Hepatic stellate cell (primary cell): ENCODE measurements around the gene CYS1.
A peak's percentile ranks its signal among the peaks of the same experiment; 100 is the strongest.

Source experiments
- DNase-seq: peaks from one replicate; pipeline ENCODE4 v3.0.0; 2011; ENCODE audit warnings: low spot score

The CYS1 gene

GRCh38 chr2:10071595-10071994 is 8.6 kb downstream of the CYS1 start:
- DNase-seq, result no peak

DNA sequence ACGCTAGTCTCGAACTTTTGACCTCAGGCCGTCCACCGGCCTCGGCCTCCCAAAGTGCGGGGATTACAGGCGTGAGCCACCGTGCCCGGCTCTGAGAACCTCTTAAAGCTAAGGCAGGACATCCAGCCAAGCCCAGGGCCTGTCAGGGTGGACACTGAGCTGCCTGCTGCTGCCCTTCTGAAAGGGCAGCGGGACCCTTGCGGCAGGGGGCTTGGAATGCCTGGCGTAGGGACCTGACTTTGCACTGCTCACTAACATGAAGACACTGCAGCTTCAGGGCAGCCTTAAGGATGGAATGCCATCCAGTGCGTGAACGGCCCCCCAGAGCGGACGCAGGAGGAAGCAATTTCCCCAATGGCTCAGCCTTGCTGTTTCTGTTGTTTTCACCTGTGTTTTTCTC is 9.0 kb downstream of the CYS1 start:
- DNase-seq, result no peak

GRCh38 chr2:10067881-10068280 is 12.3 kb downstream of the CYS1 start:
- no peak for DNase-seq

DNA sequence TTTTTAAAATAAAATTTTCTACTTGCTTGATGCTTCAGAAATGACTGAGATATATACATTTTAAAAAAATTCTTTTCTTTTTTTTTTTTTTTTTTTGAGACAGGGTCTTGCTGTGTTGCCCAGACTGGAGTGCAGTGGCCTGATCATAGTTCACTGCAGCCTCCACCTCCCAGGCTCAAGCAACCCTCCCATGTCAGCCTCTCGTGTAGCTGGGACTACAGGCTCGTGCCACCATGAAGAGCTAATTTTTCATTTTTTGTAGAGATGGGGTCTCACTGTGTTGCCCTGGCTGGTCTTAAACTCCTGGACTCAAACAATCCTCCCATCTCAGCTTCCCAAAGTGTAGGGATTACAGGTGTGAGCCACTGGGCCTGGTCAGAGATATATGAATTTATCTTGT is 12.9 kb downstream of the CYS1 start:
- no peak for DNase-seq

GRCh38 chr2:10065773-10066055 is 14.5 kb downstream of the CYS1 start:
- no peak for DNase-seq

DNA sequence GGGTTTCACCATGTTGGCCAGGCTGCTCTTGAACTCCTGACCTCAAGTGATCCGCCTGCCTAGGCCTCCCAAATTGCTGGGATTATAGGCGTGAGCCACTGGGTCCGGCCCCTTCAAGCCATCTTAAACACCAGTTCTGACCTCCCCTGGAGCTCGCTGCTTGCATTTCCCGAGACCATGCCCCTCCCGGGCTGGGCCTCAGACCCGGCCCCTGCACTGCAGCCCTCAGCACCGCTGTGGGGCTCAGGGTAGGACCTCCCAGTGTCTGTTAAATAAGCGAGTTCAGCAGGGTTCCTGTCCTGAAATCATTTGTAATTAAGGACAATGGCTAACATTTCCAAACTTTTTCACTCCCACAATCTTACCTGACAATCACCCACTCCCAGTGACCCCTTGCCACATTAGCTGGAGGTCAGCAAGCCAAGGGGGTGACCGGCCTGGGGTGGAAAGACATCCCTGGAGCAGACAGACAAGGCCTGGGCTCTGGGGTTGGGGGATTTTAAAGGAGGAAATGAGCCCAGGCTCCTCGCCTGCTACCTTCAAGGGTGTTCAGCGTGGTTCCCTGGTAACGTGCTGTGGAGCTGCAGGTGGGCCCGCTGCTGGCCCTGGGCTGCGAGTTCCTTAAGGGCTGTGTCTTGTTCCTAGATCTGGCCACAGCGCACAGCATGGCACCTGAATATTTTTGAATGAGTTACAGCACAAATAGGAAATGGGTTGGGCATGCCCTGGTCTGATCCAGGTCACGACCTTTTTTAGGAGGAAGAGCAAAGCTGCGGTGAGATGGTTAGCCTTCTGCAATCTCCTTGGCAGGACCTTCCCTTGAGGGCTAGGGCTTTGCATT is 15.1 kb downstream of the CYS1 start:
- DNase-seq, result no peak

DNA sequence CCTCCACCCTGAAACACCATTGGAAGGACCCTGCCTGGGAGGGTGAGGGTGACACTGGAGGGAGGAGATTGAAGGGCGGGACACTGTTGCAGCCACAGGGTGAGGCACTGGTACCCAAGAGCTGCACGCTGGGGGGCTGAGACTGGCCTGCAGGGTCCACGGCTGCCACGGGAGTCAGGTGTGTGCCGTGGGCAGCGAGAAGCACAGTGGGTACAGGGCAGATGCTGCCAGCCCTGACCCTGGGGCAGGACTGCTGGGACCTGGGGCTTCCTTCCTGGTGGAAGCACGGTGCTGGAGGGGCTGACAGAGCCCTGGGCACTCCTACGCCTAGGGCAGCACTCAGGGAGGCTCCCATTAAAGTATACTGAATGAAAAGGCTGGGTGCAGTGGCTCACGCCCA is 16.6 kb downstream of the CYS1 start:
- DNase-seq, result no peak

GRCh38 chr2:10062931-10063365 is 17.3 kb downstream of the CYS1 start:
- no peak for DNase-seq

GRCh38 chr2:10061221-10061925 is 18.8 kb downstream of the CYS1 start:
- DNase-seq, result no peak

GRCh38 chr2:10059552-10060335 is 20.5 kb downstream of the CYS1 start:
- DNase-seq, result no peak

DNA sequence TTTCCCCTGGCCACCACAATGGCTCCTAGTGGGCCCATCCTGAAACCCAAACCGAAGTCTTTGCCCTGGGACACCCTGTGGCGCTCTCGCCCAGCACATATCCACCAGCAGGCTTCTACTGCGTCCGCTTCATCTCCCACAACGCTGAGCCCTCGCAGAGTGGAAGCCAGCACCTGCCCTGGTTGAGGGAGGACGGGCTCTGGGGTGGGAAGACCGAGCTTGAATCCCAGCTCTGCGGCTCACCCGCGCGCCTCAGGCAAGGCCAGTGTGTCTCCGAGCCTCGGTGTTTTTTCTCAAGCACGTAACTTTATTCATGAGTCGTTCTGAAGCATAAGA is 21.2 kb downstream of the CYS1 start:
- DNase-seq, result no peak

DNA sequence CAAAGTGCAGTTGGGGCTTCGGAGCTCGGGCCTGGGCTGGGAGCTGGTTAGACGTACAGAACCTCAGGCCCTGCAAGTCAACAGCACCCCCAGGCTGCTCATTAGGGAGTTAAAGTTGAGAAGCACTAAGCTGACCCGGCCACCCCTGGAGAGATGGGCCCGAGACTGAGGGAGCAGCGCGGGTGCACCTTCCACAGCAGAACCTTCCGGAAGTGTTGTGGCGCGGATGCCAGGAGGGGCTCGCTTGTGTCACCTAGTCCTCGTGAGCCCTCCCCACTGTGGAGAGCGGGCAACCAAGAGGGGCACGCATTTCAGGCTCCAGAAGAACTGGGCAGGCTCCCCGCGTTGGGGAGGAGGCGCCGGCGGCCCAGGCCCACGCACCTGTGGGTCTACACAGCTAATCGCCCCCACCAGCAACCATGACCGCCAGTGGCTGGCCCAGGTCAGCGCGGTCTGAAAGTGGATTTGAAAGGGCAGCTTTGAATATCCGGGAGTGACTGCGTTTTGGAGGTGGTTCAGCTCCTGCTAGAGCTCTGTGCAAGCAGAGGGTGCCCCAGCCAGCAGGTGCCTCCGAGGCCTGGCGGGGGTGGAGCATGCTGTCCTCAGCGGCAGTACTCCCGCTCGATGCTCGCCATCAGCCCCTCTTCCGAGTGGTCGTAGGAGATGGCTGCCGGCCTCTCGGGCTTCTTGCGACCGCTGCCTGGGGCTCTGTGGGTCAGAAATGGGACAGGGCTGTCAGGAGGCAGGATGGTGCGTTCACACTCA is 21.8 kb downstream of the CYS1 start:
- DNase-seq, result no peak

DNA sequence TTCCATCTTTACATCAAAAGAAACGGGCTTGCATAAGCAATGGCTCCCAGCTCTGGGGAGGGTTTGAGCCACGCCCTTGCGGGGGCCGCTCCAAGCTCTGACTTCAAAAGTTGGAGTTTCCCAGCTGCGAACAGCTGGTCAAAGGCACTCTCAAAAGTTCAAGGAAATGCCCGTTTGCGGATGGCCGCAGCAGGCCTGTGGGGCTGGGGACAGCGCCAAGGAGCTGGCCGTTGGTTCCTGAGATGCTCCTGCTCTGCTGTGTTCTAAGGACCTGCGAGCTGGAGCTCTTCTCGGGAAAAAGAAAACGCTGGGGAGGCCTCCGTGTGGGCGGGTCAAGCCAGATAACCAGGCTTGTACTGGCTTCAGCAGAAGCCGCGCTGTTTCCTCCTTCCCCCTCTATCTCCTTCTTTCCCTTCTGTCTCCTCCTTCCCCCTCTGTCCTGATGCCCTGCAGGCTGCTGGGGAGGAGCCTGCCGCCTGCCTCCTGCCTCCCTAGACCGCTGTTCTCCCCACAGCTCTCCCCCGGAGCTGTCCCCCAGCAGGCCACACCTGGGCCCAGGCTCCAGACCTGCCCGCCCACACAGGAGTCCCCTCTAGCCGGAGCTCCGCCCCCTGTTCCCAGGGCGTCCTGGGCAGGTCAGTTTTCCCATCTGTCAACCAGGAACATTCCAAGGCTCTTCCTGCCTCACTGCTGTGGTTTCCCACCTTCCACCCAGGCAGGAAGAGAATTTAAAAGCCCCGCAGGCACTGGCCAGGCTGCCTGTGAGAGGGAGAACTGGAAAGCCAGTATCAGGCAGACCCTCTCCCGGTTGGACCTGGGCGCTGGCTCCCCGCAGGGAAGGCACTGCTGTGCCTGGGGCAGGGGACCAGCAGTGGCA is 22.7 kb downstream of the CYS1 start:
- DNase-seq, result peak; percentile 83

GRCh38 chr2:10056439-10056838 is 23.8 kb downstream of the CYS1 start:
- DNase-seq, result no peak

DNA sequence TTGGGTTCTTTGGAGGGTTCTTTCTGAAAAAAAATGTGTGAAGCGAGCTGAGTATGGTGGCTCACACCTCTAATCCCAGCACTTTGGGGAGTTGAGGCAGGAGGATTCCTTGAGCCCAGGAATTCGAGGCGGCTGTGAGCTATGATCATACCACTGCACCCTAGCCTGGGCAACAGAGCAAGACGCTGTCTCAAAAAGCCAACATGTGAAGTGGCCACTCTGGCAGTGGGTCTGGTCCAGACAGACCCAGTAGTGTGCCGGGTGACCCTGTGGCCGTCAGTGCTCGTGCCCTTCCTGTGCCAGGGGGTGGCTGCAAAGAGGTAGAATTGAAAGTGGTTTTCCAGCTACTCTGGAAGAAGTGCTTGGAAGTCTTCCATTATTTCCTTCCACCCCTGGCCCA is 25.2 kb downstream of the CYS1 start:
- no peak for DNase-seq

GRCh38 chr2:10054424-10054823 is 25.8 kb downstream of the CYS1 start:
- no peak for DNase-seq

DNA sequence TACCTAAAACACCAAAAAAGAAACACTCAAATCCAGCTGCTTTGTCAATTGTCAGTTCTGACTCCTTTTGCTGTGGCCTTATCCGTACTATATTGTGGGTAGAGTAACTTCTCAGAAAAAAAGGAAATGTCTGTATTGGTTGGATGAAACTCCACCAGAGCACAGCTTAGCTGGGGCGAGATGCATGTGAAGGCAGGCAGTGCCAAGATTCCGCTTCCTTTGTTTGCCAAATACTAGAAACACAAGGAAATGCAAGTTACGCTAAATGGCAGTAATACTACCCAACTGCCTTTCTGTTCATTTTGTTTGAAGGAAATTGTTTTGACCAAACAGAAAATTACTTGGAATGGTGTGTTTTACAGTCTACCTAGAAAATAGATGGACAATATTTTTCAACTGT is 26.9 kb downstream of the CYS1 start:
- no peak for DNase-seq

DNA sequence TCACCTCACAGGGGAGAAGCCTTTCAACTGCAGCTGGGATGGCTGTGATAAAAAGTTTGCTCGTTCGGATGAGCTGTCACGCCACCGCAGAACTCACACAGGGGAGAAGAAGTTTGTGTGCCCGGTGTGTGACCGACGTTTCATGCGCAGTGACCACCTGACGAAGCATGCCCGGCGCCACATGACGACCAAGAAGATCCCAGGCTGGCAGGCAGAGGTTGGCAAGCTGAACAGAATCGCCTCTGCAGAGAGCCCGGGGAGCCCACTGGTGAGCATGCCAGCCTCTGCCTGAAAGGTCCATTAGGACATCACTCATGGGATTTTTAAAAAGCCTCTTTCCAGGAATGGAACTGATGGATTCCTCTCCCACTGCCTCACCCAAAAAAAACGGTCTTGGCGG is 28.0 kb downstream of the CYS1 start:
- DNase-seq, result no peak

- DNase-seq, result peak; percentile 70
Measured at GRCh38 chr2:10048501-10049171, 31.6 kb downstream of the CYS1 start.

GRCh38 chr2:10047616-10048500 is 32.4 kb downstream of the CYS1 start:
- DNase-seq, result no peak
